KMS-11 (cell line): Measurements from ENCODE around the gene DEXI.

ENCODE experiments used
- H2AFZ ChIP-seq: fragments of 200-600 bp; sonication (generic); 2 replicates; pipeline ENCODE4 v1.6.1; 2016; ENCODE audit warnings: antibody characterized with exemption, mixed run types, low read depth
- H3K27ac ChIP-seq: fragments of 200-600 bp; sonication (generic); 2 replicates; pipeline ENCODE4 v1.6.1; 2016; ENCODE audit warnings: mild to moderate bottlenecking, mixed run types
- H3K27me3 ChIP-seq: fragments of 200-600 bp; sonication (generic); 2 replicates; pipeline ENCODE4 v1.6.1; 2017; ENCODE audit warnings: mild to moderate bottlenecking, low read depth, mixed run types, moderate library complexity; ENCODE audit not compliant: insufficient read depth
- H3K36me3 ChIP-seq: fragments of 200-600 bp; sonication (generic); 2 replicates; pipeline ENCODE4 v1.6.1; 2017; ENCODE audit warnings: mild to moderate bottlenecking, mixed run types; ENCODE audit not compliant: insufficient read depth
- H3K4me1 ChIP-seq: fragments of 200-600 bp; sonication (generic); 2 replicates; pipeline ENCODE4 v1.6.1; 2016; ENCODE audit warnings: mild to moderate bottlenecking, low read depth, mixed run types; ENCODE audit not compliant: poor library complexity, severe bottlenecking
- H3K4me2 ChIP-seq: fragments of 200-600 bp; sonication (generic); 2 replicates; pipeline ENCODE4 v1.7.0; 2016; ENCODE audit warnings: mild to moderate bottlenecking, mixed run types
- H3K4me3 ChIP-seq: fragments of 200-600 bp; sonication (generic); IDR thresholded peaks from 2 replicates; pipeline ENCODE4 v1.6.1; 2017; ENCODE audit warnings: low read depth, low read length, mixed read lengths; ENCODE audit not compliant: insufficient read depth
- H3K79me2 ChIP-seq: fragments of 200-600 bp; sonication (generic); 2 replicates; pipeline ENCODE4 v1.6.1; 2016; ENCODE audit warnings: low read depth, mixed run types; ENCODE audit not compliant: insufficient read depth
- H3K9ac ChIP-seq: fragments of 200-600 bp; sonication (generic); 2 replicates; pipeline ENCODE4 v1.6.1; 2016; ENCODE audit warnings: mild to moderate bottlenecking, mixed run types
- H4K20me1 ChIP-seq: fragments of 200-600 bp; sonication (generic); 2 replicates; pipeline ENCODE4 v1.6.1; 2016; ENCODE audit warnings: mild to moderate bottlenecking, mixed run types; ENCODE audit not compliant: insufficient read depth
- CTCF ChIP-seq: fragments of 200-600 bp; sonication (generic); conservative IDR thresholded peaks from 2 replicates; pipeline ENCODE4 v1.6.1; 2017; ENCODE audit warnings: low read depth, mild to moderate bottlenecking, antibody characterized with exemption, low read length, moderate library complexity, mixed read lengths

The DEXI gene

GRCh38 chr16:10988164-10988803 is 46.0 kb upstream of the DEXI start:
- Histone ChIP-seq H3K4me3 (no peak overlapping the region), H4K20me1 (no peaks in the 10 kb centered on the region), H3K79me2 (no peaks in the 10 kb centered on the region), H3K4me2 (no peak overlapping the region), H3K36me3 (no peaks in the 10 kb centered on the region; the same call in 1 of the 2 replicates), H3K27me3 (no peaks in the 10 kb centered on the region), H2AFZ (no peak overlapping the region), H3K27ac (no peak overlapping the region), H3K9ac (no peak overlapping the region), H3K4me1 (peaks cover 7% of the 10 kb centered on the region)
- TF ChIP-seq CTCF, result peak; percentile 80

- no peaks in the 10 kb centered on the region for H3K27me3 ChIP-seq
- H3K36me3 ChIP-seq, result no peaks in the 10 kb centered on the region; the same call in 1 of the 2 replicates
- H3K27ac ChIP-seq, result no peak overlapping the region
- TF ChIP-seq CTCF, result no peak
- H3K4me3 ChIP-seq, result no peak overlapping the region
- H3K4me2 ChIP-seq, result no peak overlapping the region
- H3K79me2 ChIP-seq, result no peaks in the 10 kb centered on the region
- H3K4me1 ChIP-seq, result peaks cover 7% of the 10 kb centered on the region
- H2AFZ ChIP-seq, result no peak overlapping the region
- H3K9ac ChIP-seq, result no peak overlapping the region
- H4K20me1 ChIP-seq, result no peaks in the 10 kb centered on the region
These were observed 45.3 kb upstream of the DEXI start for GRCh38 chr16:10987361-10988163.

GRCh38 chr16:10984509-10984908 is 42.2 kb upstream of the DEXI start:
- Histone ChIP-seq H3K4me3 (no peak overlapping the region), H3K79me2 (no peaks in the 10 kb centered on the region), H3K27me3 (no peaks in the 10 kb centered on the region), H3K36me3 (no peaks in the 10 kb centered on the region; the same call in 1 of the 2 replicates), H4K20me1 (no peaks in the 10 kb centered on the region), H3K9ac (no peak overlapping the region), H3K4me1 (peaks cover 10% of the 10 kb centered on the region), H3K27ac (no peak overlapping the region), H2AFZ (no peak overlapping the region), H3K4me2 (no peak overlapping the region)
- no peak for TF ChIP-seq CTCF

- no peak for TF ChIP-seq CTCF
- peaks cover 10% of the 10 kb centered on the region for H3K4me1 ChIP-seq
- no peaks in the 10 kb centered on the region for H3K36me3 ChIP-seq
- H3K9ac ChIP-seq, result no peak overlapping the region
- no peak overlapping the region for H3K27ac ChIP-seq
- H4K20me1 ChIP-seq, result no peaks in the 10 kb centered on the region
- H3K4me3 ChIP-seq, result no peak overlapping the region
- no peaks in the 10 kb centered on the region for H3K27me3 ChIP-seq
- H3K4me2 ChIP-seq, result no peak overlapping the region
- H3K79me2 ChIP-seq, result no peaks in the 10 kb centered on the region
- no peak overlapping the region for H2AFZ ChIP-seq
These were observed 40.9 kb upstream of the DEXI start for GRCh38 chr16:10983159-10983558.
